ENCODE results near the gene PIAS1.
"Not testable (repeated sequence)": the region's sequence is repeated elsewhere in the genome, so short reads cannot be mapped to it uniquely, and the experiment has no call there.

The PIAS1 gene

DNA sequence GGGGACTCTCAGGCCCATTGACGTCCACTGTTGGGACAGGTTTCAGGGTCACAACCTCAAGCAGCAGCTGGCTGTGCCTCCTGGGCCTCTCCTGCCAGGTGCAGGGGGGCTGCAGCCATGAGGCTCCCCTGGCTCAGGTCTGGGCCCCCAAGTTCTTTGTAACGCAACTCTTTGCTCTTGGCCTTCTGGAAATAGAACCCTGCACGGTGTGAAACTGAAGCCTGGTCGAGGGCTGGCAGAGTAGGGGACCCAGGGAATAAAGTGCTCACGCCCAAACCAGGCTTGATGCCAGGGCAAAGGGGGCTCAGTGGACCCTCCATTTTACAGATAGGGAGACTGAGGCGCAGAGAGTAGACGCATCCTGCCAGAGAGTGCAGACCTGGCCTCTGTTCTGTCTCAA lies 150.2 kb downstream of the PIAS1 start:
- no peak for DNase-seq (ENCODE audit: low read depth)

DNA sequence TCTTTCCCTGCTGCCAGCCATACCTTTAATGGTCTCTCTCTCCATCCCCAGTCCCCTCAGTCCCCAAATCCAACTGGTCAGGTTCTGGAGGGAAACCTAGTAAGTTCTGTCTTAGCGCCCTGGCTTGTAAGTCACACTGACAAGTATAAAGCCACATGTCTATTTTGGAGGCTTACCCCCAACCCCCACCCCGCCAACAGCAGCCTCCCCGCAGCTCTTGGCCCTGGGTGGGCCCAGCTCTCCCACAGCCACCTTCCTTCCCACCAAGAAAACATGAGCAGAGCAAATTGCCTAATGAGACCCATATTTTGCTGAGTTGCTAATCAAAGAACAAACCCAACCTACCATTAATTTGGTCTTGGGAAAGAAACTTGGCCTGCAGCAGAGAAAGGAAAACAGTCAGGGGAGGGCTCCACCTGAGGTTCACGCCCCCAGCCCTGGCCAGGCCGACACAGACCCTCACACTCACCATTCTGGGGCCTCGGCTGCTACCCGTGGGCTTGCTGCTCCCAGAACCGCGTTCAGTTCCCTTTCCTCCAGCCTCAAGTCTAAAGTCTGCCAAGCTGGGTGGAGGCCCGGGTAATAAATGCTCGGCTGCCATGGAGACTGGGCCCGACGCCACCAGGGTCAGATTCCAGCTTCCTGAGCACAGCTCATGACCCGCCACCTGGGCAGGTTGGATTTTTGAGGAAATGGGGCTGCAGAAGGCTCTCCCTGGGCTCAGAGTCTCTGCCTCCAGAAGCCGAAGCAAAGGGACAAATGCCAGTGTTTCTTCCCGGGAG lies 150.9 kb downstream of the PIAS1 start, which contains the start of gene CALML4:
CALML4 (minus strand) TSS at position 557 of the 782 bp plus-strand sequence; CDS start at position 472, 85 bp downstream.
- no peak for DNase-seq (ENCODE audit: low read depth)

- no peak for DNase-seq (ENCODE audit: low read depth)
These were observed 151.4 kb downstream of the PIAS1 start for GRCh38 chr15:68205558-68205944.

DNA sequence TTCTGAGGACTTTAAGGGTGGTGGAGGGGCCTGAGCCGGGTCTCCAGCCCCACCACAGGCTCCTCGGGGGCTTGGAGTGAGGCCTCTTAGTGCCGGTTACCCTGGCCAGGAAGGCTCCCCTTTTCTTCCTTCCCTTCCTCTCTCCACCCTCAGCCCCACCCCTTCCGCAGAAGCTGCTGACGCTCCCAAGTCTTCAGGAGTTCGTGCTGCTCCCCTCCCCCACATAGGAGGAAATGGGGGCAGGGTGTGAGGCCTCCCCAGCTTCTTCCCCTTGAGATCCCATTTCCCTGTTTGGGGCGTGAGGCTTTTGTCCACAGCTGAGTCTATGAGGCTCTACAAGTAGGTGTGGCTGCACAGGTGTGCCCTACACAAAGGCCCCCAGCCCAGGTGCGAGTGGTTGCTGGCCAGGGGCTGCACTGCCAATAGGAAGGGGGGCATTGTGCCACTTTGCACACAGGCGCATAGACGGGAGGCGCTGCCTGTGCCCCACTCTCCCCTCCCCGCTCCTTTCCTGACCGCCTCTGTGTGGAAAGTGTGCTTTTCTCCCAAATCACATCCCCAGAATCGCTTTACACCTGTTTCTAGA lies 151.9 kb downstream of the PIAS1 start:
- no peak for DNase-seq (ENCODE audit: low read depth)

- no peak for DNase-seq (ENCODE audit: low read depth)
These were observed 152.6 kb downstream of the PIAS1 start for GRCh38 chr15:68206711-68207151.

DNA sequence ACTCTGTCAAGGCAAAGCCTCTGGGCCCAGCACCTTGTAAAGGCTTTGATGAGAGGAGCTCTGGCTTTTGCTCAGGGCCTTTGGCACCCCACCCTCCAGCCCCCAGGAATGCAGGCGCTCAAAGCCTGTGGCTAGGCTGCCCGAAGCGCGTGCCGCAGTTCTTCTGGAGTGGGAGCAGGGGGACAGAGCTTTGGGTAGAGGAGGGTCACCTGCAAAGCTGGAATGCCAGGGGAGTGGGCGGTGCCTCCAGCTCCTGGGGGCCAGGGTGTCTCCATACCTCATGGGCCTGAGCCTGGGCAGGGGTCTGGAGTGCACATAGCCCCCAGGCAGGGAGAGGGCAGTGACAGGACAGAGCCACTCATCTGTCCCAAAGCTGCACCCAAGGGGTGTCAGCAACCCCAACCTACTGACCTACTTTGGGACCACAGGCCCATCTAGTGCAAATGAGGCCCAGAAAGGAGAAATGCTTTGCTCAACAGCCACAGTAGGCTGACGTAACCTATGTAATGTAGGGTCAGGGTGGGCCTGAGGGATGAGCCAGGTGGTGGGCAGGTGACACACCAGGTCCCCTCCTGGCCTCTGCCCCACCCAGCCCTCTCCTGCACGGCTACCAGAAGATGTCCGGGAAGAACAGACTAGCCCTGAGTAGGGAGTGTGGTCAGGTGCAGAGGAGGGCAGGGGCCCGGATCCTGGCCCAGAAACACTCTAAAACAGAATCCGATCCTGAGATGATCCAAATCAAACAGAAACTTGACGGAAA lies 153.2 kb downstream of the PIAS1 start:
- DNase-seq (ENCODE audit: low read depth) = no peak

GRCh38 chr15:68208136-68208535 lies 154.0 kb downstream of the PIAS1 start:
- no peak for DNase-seq (ENCODE audit: low read depth)

DNA sequence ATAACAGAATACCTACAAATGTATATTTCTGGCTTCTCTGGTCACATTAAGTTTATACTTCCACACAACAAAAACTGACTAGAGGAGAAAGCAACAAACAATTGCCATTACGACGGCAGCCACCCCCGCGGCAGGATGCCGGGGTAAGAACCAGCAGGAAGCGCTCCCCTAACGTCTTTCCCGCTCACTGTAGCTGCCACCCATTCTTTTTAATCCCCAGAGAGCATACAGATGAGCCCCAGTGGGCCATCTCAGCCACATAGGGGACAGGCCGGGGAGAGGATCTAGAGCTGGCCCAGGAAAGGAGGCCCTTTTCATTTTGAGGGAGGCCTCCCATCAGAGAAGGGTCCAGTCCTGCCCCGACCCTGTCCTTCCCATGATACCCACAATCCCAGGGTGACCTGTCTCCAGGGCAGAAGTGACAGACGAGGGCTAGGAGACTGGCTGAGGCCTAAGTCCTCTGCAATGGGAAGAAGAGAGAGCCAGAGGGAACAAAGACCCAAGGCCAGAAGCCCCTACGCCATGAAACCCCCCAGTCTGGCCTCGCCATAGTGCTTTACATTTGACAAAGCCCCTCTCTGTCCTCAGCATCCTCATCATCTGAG lies 154.6 kb downstream of the PIAS1 start:
- DNase-seq (ENCODE audit: low read depth) = no peak

GRCh38 chr15:68209272-68209671 lies 155.2 kb downstream of the PIAS1 start:
- DNase-seq (ENCODE audit: low read depth) = no peak

GRCh38 chr15:68209735-68210408 lies 155.8 kb downstream of the PIAS1 start:
- no peak for DNase-seq (ENCODE audit: low read depth)

GRCh38 chr15:68210409-68210756 lies 156.3 kb downstream of the PIAS1 start:
- no peak for DNase-seq (ENCODE audit: low read depth)

DNA sequence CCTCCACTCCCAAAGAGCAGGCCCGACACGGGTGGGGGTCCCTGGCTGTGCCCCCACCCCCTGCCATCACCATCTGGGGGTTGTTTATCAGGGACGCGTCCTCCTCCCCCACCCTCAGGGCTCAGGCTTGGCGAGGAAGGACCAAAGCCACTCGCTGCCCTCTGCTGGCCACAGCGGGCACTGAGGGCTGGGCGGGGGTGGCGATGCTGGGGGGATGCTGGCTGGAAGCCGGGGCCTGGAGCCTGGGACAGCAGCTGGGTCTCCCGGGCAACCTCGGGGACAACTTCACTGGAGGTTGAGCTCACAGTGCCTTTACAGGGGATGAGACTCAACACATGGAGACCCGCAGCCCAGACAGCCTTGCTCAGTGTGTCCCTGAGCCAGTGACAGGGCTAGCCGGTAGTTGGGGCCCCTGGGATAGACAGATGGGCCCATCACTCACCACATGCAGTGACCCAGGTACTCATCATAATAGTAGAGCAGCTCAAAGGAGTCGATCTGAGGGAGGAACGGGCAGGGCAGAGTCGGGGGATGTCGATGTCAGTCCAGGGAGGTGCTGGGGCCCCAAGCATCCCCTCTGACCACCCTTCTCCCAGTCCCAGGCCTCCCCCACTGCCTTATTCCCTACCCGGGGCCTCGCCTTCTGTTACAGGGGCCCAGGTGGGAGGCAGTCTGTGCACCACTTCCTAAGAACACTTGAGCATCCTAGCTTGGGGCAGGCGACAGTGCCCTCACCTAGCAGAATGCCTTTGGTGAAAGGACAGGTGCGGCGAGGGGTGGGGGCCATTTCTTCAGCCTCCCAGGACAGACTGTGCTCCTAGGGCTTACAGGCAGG lies 156.9 kb downstream of the PIAS1 start:
- no peak for DNase-seq (ENCODE audit: low read depth)

DNA sequence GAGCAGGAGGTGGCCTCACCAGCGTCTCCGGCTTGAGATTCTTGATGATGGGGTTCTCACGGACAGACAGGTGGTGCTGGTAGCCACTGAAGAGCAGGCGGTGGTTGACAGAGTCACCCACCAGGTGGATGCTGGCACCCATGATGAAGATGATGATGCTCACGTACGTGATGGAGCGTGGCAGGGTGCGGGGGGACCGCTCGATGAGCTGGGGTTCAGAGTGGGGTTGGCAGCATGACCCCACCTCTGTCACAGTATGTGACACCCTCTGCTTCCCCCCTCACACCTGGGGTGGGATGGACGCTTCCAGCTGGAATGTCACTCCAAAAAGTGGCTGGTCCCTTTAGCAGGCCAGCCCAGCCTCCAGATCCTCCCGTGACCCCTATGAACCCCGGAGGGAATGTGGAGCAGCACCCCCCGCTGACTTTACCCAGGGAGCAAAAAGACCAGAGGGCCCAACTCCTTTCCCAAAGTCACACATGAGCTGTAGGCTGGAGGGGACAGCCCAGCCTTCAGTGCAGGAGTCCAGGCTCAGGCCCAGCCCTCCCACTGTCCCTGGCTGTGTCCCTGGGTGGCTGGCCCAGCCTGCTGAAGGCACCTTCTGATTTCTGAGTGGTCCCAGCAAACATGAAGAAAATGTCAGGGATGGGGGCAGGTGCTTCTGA lies 157.7 kb downstream of the PIAS1 start:
- DNase-seq (ENCODE audit: low read depth) = no peak

DNA sequence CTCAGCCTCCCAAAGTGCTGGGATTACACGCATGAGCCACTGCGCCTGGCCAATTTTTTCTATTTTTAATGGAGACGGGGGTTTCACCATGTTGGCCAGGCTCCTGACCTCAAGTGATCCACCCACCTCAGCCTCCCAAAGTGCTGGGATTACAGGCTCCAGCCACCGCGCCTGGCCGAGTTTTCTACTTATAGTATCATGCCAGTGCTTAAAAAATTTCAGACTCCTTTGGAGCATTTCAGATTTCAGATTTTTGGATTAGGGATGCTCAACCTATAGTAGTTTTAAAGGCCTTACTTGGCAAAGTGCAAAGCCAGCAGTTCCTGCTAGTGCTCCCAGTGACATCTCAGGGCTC lies 159.4 kb downstream of the PIAS1 start:
- DNase-seq (ENCODE audit: low read depth) = not testable (repeated sequence)

- no peak for DNase-seq (ENCODE audit: low read depth)
These were observed 160.1 kb downstream of the PIAS1 start for GRCh38 chr15:68213991-68214837.

- no peak for DNase-seq (ENCODE audit: low read depth)
These were observed 160.7 kb downstream of the PIAS1 start for GRCh38 chr15:68214838-68215254.

DNA sequence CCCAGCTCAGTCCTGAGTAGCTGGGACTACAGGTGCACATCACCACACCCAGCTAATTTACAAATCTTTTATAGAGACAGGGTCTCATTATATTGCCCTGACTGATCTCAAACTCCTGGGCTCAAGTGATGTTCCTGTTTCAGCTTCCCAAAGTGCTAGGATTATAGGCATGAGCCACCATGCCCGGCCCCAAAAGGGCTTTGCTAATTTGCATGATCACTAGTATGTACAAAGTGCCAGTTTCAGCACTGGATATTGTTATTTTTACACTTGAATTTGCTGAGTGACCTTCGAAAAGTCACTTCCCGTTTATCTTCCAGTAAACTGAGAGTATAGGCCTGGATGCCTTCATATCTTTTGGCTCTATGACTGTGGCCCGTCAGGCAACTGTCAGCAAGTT lies 163.2 kb downstream of the PIAS1 start:
- no peak for DNase-seq (ENCODE audit: low read depth)

DNA sequence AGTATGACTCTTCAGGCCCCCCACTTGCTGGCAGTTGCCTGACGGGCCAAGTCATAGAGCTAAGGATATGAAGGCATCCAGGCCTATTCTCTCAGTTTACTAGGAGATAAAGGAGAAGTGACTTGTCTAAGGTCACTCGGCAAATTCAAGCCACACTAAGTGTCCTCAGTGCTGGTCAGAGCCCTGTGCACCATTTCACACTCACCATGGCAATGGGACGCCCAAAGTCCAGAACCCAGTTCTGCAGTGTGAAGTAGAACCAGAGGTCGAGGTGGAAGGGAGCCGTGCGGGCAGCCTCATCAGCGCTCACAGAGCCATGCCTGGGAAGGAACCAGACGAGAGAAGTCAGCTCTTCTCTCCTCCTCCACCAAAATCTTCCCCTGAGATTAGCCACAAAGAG lies 164.2 kb downstream of the PIAS1 start:
- DNase-seq (ENCODE audit: low read depth) = no peak

Measured in non-pigmented ciliary epithelial cell (primary cell).